ENCODE results near the gene GPR35.
"Not testable (repeated sequence)": the region's sequence is repeated elsewhere in the genome, so short reads cannot be mapped to it uniquely, and the experiment has no call there.

Gene GPR35

GRCh38 chr2:240603846-240604245, 21.4 kb upstream of the GPR35 start:
- DNase-seq: peak; percentile 5

GRCh38 chr2:240604291-240604938, 20.9 kb upstream of the GPR35 start:
- peak; percentile 87 for DNase-seq

GRCh38 chr2:240604939-240605716, 20.2 kb upstream of the GPR35 start:
- no peak for DNase-seq

GRCh38 chr2:240605867-240606743, 19.2 kb upstream of the GPR35 start:
- DNase-seq: no peak

- no peak for DNase-seq
Measured at GRCh38 chr2:240611601-240612210, 13.6 kb upstream of the GPR35 start.

- no peak for DNase-seq
Measured at GRCh38 chr2:240613781-240614180, 11.5 kb upstream of the GPR35 start.

- no peak for DNase-seq
Measured at GRCh38 chr2:240614391-240614790, 10.9 kb upstream of the GPR35 start.

- no peak for DNase-seq
Measured at GRCh38 chr2:240615396-240615795, 9.9 kb upstream of the GPR35 start.

GRCh38 chr2:240615820-240616547, 9.3 kb upstream of the GPR35 start:
- no peak for DNase-seq

- not testable (repeated sequence) for DNase-seq
Measured at GRCh38 chr2:240616860-240617666, 8.2 kb upstream of the GPR35 start.

GRCh38 chr2:240618776-240619175, 6.5 kb upstream of the GPR35 start:
- no peak for DNase-seq

- DNase-seq: no peak
Measured at GRCh38 chr2:240619506-240620148, 5.7 kb upstream of the GPR35 start.

- DNase-seq: no peak
Measured at GRCh38 chr2:240620149-240620731, 5.0 kb upstream of the GPR35 start.

- no peak for DNase-seq
Measured at GRCh38 chr2:240620859-240621258, 4.4 kb upstream of the GPR35 start.

- DNase-seq: no peak
Measured at GRCh38 chr2:240622060-240622411, 3.2 kb upstream of the GPR35 start.

- DNase-seq: no peak
Measured at GRCh38 chr2:240622531-240623235, 2.6 kb upstream of the GPR35 start.

GRCh38 chr2:240623531-240624010, 1.7 kb upstream of the GPR35 start:
- DNase-seq: no peak

GRCh38 chr2:240624011-240624949, 1.0 kb upstream of the GPR35 start:
- no peak for DNase-seq
